ENCODE results near the gene NEDD8. TPM values are rescaled to one million over a fixed set of nuclear protein-coding genes. Genes with fewer than 3 reads are reported as not detected.

Gene NEDD8
- total RNA-seq, 1 experiment from 2014 or later = 214 TPM

GRCh38 chr14:24196071-24197055, 35.8 kb downstream of the NEDD8 start:
- H3K14ac ChIP-seq (ENCODE audit: insufficient read depth, low read length) = peak overlapping the region; percentile 27
- no peak overlapping the region for H4K91ac ChIP-seq (ENCODE audit: insufficient read length, low read depth, low read length)
- H3K4me1 ChIP-seq (ENCODE audit: insufficient read depth, low read length) = no peaks in the 10 kb centered on the region
- H3T11ph ChIP-seq (ENCODE audit: low read length) = no peak overlapping the region
- no peaks in the 10 kb centered on the region for H3K79me2 ChIP-seq (ENCODE audit: insufficient read depth, low read length)
- no peak overlapping the region for H2BK120ac ChIP-seq (ENCODE audit: low read depth, low read length, poor library complexity, severe bottlenecking)
- Mint-ChIP-seq H3K9me3 (peaks cover 3 to 4% of the 10 kb centered on the region in 2 experiments; a peak in 4 of 5 replicates), H3K27ac (peak overlapping the region; percentile 95 to 98 (median 96)), H3K4me1 (peaks cover 26% of the 10 kb centered on the region in 2 experiments), H3K4me3 (peak overlapping the region; percentile 92 to 98), H3K36me3 (ENCODE audit: insufficient read depth in 1 of 3, low read depth in 3 of 3) (peaks cover 22 to 55% (median 52%) of the 10 kb centered on the region in 3 experiments), H3K27me3 (ENCODE audit: low read depth) (no peaks in the 10 kb centered on the region)
- H3K4ac ChIP-seq (ENCODE audit: low read depth, low read length) = no peak overlapping the region
- no peak overlapping the region for H3K18ac ChIP-seq (ENCODE audit: insufficient read length, low read depth, low read length)
- H3K27ac ChIP-seq (ENCODE audit: insufficient read length, low read depth, low read length) = no peak overlapping the region
- no peak overlapping the region for H3K23ac ChIP-seq (ENCODE audit: insufficient read length, low read depth, low read length)
- H3K56ac ChIP-seq (ENCODE audit: insufficient read length, low read depth, low read length) = no peak overlapping the region
- no peak for DNase-seq
- H2BK12ac ChIP-seq (ENCODE audit: insufficient read length, low read depth, low read length) = no peak overlapping the region
- no peak overlapping the region for H2BK5ac ChIP-seq (ENCODE audit: insufficient read length, low read length)
- H3K9ac ChIP-seq (ENCODE audit: extremely low read depth, insufficient read length, low read length) = peak overlapping the region; percentile 69
- H4K20me1 ChIP-seq (ENCODE audit: control insufficient read depth, insufficient read depth, insufficient read length) = no peaks in the 10 kb centered on the region
- no peak overlapping the region for H4K5ac ChIP-seq (ENCODE audit: insufficient read length, low read depth, low read length)
- H2BK20ac ChIP-seq (ENCODE audit: low read depth, low read length, poor library complexity, severe bottlenecking) = no peak overlapping the region
- peaks cover 8% of the 10 kb centered on the region for H3K23me2 ChIP-seq (ENCODE audit: insufficient read length, low read depth, low read length, poor library complexity, severe bottlenecking)
- no peak overlapping the region for H4K8ac ChIP-seq (replicated peaks; ENCODE audit: insufficient read length, low read depth, low read length)
- no CpG with 5 or more reads among the region's 33 CpGs for WGBS (ENCODE audit: extremely low coverage, insufficient read length, low lambda C conversion rate)
- no peak overlapping the region for H2AK5ac ChIP-seq (ENCODE audit: insufficient read length, low read length)
- H3K79me1 ChIP-seq (ENCODE audit: insufficient read depth, low read depth, low read length, poor library complexity, severe bottlenecking) = no peaks in the 10 kb centered on the region
- TF ChIP-seq CTCF (conservative IDR thresholded peaks at IDR 0.05) = no peak
- H3K4me2 ChIP-seq (ENCODE audit: insufficient read depth, insufficient read length, low read length) = peak overlapping the region; percentile 71
- H2AFZ ChIP-seq (ENCODE audit: low read length) = no peak overlapping the region
- H2BK15ac ChIP-seq (ENCODE audit: low read depth, low read length) = no peak overlapping the region
- H3K27me3 ChIP-seq (ENCODE audit: insufficient read depth, low read length) = no peaks in the 10 kb centered on the region
- peaks cover under 1% of the 10 kb centered on the region for H3K9me3 ChIP-seq (ENCODE audit: control insufficient read depth, low read depth, low read length)
